Stimulated activated CD4-positive, alpha-beta T cell treated with anti-CD3 and anti-CD28 coated beads, TNF-alpha, amount 100 ng/mL, for 48 hours (primary cell): ENCODE data around the gene URM1.
"Not testable (repeated sequence)": the region's sequence is repeated elsewhere in the genome, so short reads cannot be mapped to it uniquely, and the experiment has no call there.

Experiments
- DNase-seq, 3 donors: peaks; one replicate each; pipeline ENCODE4 v3.0.0-alpha.2; 2020; ENCODE audit warnings: low read depth in 3 of 3

The URM1 gene

GRCh38 chr9:128409450-128409849 lies 38.3 kb downstream of the URM1 start:
- no peak for DNase-seq

- DNase-seq, result no peak
These were observed 38.8 kb downstream of the URM1 start for GRCh38 chr9:128409978-128410377.

- DNase-seq, result no peak
These were observed 40.4 kb downstream of the URM1 start for GRCh38 chr9:128411364-128412119.

GRCh38 chr9:128412120-128412790 lies 41.1 kb downstream of the URM1 start:
- DNase-seq, result peak in 2 of 3 donors; percentile 22 to 34

- DNase-seq, result not testable (repeated sequence)
These were observed 42.6 kb downstream of the URM1 start for GRCh38 chr9:128413728-128414127.

GRCh38 chr9:128414461-128414860 lies 43.3 kb downstream of the URM1 start:
- DNase-seq, result no peak

GRCh38 chr9:128415281-128415680 lies 44.1 kb downstream of the URM1 start:
- DNase-seq, result no peak

GRCh38 chr9:128416014-128416413 lies 44.8 kb downstream of the URM1 start:
- DNase-seq, result no peak

- DNase-seq, result no peak
These were observed 45.4 kb downstream of the URM1 start for GRCh38 chr9:128416432-128417019.

- no peak for DNase-seq
These were observed 48.1 kb downstream of the URM1 start for GRCh38 chr9:128419061-128419925.

- peak; percentile 13 to 58 (median 43) for DNase-seq
These were observed 49.0 kb downstream of the URM1 start for GRCh38 chr9:128420060-128420650.

- peak in 1 of 3 donors; percentile 43 for DNase-seq
These were observed 49.7 kb downstream of the URM1 start, which contains the start of gene CERCAM for GRCh38 chr9:128420651-128421481. Gene CERCAM (plus strand): TSS chr9:128420857. CDS start chr9:128420878, 21 bp downstream.

- DNase-seq, result no peak
These were observed 50.4 kb downstream of the URM1 start for GRCh38 chr9:128421482-128421996.

GRCh38 chr9:128422022-128422782 lies 51.0 kb downstream of the URM1 start:
- not testable (repeated sequence) for DNase-seq

- DNase-seq, result no peak
These were observed 51.6 kb downstream of the URM1 start for GRCh38 chr9:128422783-128423150.

- not testable (repeated sequence) for DNase-seq
These were observed 52.2 kb downstream of the URM1 start for GRCh38 chr9:128423356-128423755.

GRCh38 chr9:128424268-128424780 lies 53.1 kb downstream of the URM1 start:
- DNase-seq, result no peak

- DNase-seq, result no peak
These were observed 57.7 kb downstream of the URM1 start for GRCh38 chr9:128428644-128429512.
